HG02943 (cell line): Measurements from ENCODE around the gene STUM.
"Not testable (repeated sequence)": the region's sequence is repeated elsewhere in the genome, so short reads cannot be mapped to it uniquely, and the experiment has no call there.

Experiments
- ATAC-seq: cut with Tn5 transposase; IDR thresholded peaks from one replicate; pipeline ENCODE4 v1.9.1; 2021; ENCODE audit warnings: mild to moderate bottlenecking, low read depth, moderate library complexity; ENCODE audit not compliant: unreplicated experiment

The STUM gene, protein sequence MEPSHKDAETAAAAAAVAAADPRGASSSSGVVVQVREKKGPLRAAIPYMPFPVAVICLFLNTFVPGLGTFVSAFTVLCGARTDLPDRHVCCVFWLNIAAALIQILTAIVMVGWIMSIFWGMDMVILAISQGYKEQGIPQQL

DNA sequence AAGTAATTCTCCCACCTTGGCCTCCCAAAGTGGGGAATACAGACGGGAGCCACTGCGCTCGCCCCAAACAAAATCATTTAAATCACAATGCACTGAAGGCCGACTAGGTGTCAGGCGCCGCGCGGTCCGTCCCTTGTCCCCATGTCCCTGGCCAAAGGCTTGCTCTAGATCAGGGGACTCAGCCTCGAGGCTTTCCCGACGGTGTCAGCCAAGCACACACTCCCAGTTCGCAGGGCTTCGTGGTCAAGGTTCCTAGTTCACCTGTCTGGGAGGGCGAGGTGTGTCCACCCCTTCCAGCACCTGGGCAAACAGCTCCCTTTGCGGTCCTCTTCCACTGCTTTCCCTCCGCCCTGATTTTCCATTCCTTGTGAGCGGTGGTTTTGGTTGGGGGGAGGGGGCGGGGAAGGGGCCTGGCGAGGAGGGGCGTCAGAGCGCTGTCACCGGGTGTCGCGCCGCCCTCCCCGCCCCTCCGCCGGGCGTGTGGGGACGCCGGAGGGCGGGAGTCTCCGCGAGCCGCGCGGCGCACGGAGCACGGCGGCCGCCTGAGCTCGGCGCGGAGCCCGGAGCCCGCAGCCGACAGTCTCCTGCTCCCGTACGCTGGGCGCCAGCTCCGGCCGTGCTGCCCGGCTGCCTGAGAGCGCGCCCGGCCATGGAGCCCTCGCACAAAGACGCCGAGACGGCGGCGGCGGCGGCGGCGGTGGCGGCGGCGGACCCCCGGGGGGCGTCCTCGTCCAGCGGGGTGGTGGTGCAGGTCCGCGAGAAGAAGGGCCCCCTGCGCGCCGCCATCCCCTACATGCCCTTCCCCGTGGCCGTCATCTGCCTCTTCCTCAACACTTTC, at the start of gene STUM:
TSS of gene STUM (plus strand) at position 509 of the 838 bp plus-strand sequence. CDS start at position 650, 141 bp downstream.
- ATAC-seq, result no peak

DNA sequence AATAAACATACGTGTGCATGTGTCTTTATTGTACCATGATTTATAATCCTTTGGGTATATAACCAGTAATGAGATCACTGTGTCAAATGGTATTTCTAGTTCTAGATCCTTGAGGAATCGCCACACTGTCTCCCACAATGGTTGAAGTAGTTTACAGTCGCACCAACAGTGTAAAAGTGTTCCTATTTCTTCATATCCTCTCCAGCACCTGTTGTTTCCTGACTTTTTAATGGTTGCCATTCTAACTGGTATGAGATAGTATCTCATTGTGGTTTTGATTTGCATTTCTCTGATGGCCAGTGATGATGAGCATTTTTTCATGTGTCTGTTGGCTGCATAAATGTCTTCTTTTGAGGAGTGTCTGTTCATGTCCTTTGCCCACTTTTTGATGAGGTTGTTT, 48.9 kb upstream of the STUM start:
- not testable (repeated sequence) for ATAC-seq

DNA sequence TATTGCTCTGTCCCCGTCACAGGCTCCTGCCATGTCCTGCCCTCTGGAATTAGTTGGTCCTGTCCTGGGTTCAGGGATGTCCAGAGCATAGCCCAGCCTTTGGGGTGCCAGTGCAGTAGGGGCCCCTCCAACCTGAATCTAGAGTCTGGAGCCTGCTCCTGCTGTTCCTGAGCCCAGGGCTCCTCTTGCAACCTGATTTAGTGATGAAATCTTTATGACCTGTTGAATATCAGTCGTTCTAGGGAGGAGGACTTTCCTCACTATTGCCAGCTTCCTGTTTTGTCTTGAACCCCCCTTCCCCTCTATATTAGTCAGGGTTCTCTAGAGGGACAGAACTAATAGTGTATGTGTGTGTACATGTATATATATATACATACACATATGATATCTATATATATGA, 42.5 kb upstream of the STUM start:
- no peak for ATAC-seq

DNA sequence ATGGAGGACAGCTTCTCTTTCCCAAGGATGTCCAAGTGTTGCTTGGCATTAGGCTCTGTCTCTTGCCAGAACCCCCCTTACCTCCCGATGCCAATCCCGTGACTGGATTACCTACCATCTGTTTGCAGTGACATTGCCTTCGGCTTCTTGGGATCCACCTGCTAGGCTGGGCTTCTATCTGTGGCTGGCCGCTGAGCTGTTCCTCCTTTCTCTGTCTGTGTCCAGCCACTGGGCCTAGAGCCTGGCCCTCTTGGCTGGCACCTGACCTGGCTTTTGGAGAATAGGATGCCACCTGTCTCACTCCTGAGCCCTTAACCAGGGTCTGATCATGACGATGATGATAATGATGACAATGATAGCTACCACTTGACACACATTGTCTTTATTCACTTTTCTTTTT, 41.6 kb upstream of the STUM start:
- ATAC-seq, result no peak

DNA sequence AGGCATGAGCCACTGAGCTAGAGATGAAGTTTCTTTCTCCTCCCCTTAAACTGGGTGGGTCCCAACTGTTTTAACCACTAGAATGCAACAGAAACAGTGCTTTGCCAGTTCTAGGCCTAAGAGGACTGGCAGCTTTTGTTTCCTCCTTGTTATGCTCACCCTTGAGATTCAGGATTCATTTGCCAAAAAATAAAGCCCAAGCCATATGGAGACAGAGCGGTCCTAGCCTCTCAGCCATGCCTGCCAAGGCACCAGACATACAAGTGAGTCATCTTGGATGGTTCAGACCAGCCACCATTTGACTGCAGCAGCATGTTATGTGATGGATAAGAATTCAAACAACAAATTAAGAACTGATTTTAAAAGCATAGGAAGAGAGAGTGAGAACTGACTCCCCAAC, 38.1 kb upstream of the STUM start:
- no peak for ATAC-seq

DNA sequence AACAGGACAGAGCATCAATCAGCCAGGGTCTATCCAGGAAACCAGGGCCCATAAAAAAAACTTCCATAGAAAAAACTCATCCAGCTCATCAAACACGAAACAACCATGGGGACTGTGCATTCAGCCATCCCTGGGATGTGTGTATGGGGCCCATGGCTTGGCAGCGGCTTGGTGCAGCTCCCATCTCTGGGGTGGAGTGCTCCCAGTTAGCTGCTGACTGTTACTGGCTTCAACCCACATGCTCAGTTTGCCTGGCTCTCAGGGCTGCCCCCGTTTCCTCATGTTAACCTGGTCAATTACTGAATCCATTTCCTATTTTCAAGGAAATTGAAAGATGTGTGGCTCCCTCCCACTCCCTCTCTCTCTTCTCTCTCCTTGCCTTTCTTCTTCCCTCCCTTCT, 37.3 kb upstream of the STUM start:
- no peak for ATAC-seq

DNA sequence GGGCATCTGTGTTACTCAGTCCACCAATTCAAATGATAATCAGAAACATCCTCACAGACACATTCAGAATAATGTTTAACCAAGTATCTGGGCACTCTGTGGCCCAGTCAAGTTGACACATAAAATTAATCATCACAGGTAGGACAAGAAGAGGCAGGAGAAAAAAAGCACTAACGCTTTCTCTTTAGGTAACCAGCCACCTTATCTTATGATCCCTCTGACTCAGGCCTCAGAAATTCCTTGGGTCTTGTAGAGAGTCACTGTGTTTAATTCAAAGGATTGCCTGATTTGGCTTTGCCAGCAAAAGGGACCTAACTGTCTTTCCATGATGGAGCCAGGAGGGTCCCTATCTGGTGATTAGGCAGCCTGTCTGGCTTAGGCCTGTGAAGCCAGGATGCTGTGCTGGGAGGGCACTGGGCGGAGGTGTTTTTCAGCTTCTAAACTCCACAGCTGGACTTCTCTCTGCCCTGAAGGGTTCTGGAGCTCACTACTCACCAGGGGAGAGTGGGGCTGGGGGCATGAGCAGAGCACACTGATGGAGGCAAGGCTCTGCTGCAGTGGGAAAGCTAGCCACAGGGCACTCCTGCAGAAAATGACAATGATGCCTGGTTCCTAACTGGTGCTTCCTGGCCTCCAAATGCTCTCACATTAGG, 36.4 kb upstream of the STUM start:
- ATAC-seq, result no peak

DNA sequence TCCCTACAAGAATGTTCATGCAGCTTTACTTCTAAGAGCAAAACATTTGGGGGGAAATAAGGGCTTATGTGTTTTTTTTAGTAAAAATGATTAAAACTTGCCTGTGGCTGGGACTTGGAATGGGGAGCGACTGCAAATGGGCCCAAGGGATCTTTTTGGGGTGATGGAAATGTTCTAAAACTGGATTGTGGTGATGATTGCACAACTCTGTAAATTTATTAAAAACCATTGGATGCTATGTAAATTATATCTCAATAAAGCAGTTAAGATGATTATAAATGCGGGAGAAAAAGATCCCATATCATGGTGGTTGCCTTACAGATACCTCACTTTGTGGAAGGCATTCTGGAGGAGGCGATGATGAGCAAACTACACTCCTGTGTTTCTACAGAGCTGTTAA, 30.2 kb upstream of the STUM start:
- no peak for ATAC-seq

DNA sequence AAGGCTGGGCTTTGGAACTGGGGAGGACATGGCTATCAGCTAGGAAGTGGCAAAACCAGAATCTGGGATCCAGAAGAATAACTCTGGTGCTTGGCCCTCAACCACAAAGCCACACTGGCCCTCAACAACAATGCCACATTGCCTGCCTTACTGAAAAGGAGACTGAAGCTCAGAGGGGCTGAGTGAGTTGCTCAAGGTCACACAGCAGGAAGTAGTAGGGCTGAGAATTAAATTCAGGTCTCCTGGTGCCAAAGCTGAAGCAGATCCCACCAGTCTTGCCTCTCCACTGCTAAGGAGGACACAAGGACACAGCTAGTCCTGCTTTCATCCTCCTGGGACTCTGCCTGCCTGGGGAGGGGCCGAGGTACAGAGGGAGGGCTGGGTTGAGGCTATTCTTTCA, 29.4 kb upstream of the STUM start:
- no peak for ATAC-seq

DNA sequence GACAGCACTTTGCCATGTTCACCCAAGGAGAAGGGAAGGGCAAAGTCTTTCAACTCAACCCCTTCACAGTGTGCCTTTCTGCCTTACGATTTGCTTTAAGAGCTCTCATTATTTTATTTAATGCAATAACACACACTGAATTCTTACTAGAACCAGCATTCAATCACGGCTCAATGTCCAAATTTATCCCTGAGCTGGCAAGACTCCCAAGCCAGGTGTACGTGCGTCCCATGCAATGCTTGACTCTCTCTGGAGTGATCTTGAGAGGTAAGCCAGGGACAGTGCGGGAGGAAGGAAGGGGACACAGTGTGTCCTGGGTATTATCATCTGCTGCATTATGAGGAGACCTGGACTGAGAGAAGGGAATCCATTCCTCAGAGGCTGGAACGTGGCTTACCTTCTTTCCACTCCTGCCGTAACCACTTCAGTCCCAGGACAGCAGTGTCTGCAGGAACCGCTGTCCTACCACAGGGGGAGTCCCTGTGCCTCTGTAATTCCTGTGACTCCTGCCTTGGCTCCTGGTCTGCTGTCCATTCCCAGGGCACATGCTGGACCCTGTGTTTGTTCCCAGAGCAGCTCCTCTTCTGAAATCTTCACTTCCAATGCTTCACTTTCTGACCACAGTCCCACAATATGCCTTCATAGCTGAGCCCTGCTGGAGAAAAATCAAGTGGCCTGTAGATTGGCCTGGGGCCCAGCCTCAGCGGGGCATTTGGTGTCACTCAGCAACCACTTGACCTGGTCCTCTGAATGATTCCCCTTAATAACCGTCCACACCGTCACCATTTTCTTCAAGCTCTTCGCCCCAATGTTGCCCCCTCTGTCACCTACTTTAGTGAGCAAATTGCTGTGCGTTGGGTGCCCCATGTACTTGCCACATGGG, 28.6 kb upstream of the STUM start:
- ATAC-seq, result no peak

DNA sequence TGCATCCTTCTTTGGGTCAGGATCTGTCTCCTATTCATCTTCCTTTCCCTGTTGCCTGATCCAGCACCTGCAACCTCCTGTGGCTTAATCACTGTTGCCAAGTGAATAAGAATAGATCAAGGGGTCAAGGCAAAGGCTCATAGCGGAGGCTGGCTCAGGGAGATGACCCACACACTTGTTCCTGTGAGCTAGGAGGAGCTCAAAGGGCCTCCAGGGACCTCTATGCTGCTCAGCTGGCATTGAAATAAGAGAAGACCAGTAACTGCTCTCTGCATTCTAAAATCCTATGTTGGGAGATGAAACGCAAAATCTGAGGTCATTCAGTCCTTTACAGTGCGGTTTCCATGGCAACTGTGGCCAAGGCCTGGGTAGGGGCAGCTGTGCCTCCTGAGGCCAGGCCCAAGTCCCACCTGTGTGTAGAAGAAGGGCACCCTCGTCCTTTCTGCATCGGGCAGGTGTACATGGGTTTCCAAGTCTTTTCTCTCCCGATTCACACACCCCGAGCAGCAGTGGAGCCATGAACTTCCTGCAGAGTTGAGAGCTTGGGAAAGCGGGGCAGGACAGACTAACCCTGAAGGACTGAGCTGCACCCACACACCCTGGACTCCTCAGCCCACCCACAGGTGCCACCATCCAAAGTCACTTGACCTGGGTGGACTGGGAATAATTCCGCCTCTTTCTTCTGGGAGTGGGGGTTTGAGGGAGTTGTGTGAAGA, 27.8 kb upstream of the STUM start:
- ATAC-seq, result no peak

DNA sequence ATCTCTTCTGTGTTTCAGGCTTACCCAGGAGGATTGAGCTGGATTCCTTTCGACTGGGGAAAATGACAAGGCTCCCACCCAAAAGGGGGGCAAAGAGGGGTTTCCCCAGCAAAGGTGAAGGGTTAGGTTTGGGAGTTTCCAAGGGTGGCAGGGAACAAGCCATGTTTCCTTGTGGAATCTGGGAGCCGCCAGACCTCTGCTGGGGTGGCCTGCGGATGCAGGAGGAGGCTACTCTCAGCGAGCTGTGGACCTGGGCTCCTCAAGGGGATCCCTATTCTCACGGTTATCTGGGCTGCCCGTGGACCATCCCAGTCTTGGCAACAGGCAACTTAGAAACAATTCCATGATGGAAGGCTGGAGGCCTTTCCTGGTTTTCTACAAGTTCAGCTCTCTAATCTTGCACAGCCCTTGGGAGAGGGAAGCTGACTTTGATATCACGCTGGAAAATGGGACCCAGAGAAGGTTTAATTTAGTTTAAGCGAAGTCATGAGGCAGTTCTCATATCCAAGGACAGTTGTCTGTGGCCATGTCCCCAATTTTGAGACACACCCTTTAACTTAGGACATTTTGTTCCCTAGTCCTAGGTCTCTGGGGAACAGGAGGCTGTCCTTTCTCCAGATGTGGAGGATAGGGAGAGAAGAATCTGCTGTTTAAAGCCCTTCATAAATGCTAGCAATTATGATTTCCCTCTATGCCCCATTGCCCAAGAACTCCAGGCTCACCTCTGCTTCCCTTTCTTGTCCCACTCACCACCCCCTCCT, 24.7 kb upstream of the STUM start:
- no peak for ATAC-seq

DNA sequence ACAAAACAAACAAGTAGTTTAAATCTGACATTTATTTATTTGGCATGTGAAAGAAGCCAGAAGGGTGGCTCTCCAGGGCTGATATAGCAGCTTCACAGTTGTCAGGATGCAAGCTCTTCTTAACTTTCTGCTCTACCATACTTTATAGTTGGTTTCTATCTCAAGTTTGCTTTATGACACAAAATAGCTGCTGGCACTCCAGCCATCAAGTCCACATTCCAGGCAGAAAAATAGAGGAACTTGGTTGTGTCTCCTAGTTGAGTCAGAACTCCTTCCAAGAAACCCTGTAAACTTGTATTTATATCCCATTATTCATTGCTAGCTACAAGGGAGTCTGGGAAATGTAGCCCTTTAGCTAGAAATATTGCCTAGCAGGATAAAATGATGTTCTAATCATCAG, 24.0 kb upstream of the STUM start:
- no peak for ATAC-seq

DNA sequence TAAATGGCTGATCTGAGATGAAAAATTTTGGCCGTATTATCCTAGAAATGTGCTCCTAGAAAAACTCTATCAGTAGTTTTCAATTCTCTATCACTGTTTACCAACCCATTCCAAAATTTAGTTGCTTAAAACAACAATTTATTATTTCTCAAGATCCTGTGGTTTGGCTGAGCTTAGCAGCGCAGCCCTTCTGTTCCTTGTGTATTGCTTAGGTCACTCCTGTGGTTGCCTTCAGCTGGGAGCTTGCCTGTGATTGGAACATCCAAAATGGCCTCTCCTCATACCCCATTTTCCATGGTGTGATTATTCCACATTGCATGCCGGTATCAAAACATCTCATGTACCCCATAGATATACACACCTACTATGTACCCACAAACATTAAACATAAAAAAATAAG, 22.8 kb upstream of the STUM start:
- no peak for ATAC-seq

DNA sequence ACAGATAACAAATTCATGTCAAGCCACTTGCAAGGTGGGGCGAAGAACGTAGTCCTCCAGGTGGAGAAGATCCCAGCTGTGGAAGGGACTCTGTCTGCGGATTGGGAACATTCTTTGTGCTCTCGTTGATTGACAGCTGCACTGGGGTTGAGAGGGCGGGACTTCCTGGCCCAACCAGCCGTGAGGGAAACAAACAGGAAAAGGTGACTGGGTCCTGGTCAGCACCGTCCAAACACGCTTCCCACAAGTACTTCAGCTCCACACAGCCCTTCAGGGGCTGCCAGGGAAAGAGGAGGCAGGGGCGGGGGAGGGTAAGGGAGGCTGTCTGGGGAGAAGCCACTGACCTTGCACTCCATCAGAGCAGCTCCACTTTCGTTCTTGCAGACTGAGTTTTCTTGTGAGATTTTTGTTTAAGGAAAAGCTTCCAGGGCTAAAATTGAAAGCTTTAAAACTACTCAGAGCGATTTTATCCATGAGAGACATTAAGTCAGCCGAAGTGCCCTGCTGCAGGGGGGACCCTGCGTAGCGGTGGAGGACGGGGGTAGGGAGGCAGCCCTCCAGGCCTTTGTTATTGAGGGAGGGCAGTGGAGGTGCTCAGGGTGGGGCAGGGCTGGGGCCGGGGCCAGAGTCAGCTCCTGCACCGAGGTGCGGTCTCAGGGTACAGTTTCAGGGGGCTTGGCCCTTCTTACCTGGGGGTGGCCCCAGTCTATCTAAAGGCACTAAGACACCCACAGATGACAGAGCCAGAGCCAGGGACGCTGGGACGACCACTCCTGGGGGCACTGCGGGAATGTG, 21.6 kb upstream of the STUM start:
- ATAC-seq, result no peak

DNA sequence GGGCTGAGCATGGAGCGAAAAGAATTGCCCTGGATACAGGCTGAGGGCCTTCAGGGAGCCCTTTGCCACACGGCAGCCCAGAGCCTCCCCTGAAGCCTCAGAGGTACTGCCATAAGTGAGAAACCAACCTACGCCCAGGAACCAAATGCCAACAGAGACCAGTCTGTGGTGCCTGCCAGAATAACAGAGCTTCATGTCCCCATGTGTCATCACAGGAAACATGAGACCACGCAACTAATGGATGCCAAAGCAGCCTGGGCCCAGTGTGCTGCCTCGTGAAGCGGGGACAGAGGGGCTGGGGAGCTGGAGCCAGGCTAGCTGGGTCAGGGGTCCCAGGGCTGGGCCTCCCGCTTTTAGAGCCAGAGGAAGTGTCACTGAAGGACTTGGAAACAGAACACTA, 18.7 kb upstream of the STUM start:
- no peak for ATAC-seq

DNA sequence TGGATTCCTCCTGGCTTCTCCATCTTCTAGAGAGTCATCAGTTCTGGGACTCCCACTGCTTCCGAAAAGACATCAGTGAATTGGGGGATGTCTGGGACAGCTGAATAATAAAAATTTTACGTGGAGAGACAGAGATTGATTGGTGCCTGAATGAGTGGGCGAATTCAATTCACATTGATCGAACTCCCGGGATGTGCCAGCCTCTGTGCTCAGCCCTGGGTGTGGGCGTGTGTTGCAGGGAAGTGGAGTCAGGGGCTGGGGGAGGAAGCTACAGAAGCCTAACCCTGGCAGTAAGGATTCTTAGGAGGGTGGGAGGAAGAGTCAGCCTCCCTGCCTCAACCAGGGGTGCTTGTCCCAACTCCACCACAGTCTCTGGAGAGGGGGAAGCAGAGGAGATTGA, 18.0 kb upstream of the STUM start:
- no peak for ATAC-seq

DNA sequence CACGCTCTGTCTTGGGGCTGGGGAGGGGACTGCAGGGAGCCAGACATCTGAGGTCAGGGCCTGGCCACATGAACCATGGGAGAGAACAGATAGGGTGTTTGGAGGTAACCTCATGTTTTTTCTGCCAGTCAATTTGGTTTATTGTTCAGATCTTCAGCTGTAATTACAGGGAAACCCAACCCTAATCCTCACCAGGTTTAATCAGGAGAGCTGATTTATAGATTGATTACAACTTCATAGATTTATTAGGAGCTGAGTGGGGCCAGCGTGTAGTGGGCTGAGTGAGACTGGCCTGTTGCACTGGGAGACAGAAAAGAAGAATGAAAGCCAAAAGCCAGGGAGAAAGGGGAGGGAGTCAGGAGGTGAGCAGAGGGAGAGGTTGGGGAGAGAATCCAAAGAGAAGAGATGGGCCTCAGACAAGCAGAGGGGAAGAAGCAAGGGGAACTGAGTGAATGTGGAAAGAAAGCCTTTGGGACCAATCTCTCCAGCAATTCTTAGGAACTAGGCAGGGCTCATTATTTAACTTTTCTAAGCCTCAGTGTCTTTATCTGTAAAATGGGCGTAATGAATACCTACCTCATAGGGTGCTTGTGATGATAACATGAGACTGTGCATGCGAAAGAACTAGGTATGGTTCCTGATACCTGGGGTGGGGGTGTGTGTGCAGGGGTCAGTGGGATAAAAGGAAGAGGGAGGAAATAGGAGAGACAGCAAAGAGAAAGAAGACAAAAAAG, 17.0 kb upstream of the STUM start:
- ATAC-seq, result no peak
